K562 (cell line): ENCODE results near the gene OR10A3. TPM values are rescaled to one million over a fixed set of nuclear protein-coding genes. Genes with fewer than 3 reads are reported as not detected.

Experiments
- ATAC-seq: fragments of 200-7000 bp; cut with Tn5 transposase; 3 replicates; pipeline ENCODE4 v1.9.1; 2020; ENCODE audit warnings: moderate library complexity
- BruUV-seq: library from RNA; stranded (reverse); fragments of 400-500 nt; replicated peaks from 2 replicates; lab custom pipeline; 2021; lab: Mats Ljungman, UMichigan
- CTCF ChIA-PET: fragments of 300-600 bp; formaldehyde crosslinking; extraction: SDS; loops from one replicate; lab custom pipeline; 2021; ENCODE audit warnings: low intra/inter-chr PET ratio; lab: Yijun Ruan, JAX
- POLR2A ChIA-PET: fragments of 300-600, 350-650 bp; sonication (Branson Sonifier 250); formaldehyde crosslinking; extraction: SDS; loops from one replicate; lab custom pipeline; 2021; ENCODE audit warnings: antibody characterized with exemption, inconsistent platforms; lab: Yijun Ruan, JAX
- DNase-seq, 4 experiments: peaks; one replicate each; pipeline versions ENCODE4 v3.0.0 to v3.0.0-alpha.2; 2011 to 2018; ENCODE audit warnings: low spot score in 3 of 4, mixed read lengths in 3 of 4; ENCODE audit errors: extremely low read depth in 1 of 4
- FAIRE-seq: peaks from 2 replicates; lab custom pipeline; 2011; peaks lifted over from hg19 to GRCh38; lab: Jason Lieb, UNC
- H2AFZ ChIP-seq: 2 replicates; pipeline ENCODE4 v1.6.0; 2011; ENCODE audit warnings: low read depth, low read length, control low read depth, inconsistent platforms
- H3K27ac ChIP-seq: fragments of 200-600 bp; 3 replicates; pipeline ENCODE4 v1.8.0; 2011; ENCODE audit warnings: low read depth, mild to moderate bottlenecking, control low read depth, inconsistent platforms, low read length, moderate library complexity, mixed read lengths; ENCODE audit errors: extremely low read depth
- H3K27me3 ChIP-seq, 2 experiments: fragments of 300-600 bp in 1 of 2; 2 replicates in 1 of 2; 3 replicates in 1 of 2; pipeline versions ENCODE4 v1.6.0 to v1.8.0; 2011; ENCODE audit warnings: inconsistent platforms in 2 of 2, low read length in 2 of 2, mild to moderate bottlenecking in 1 of 2, mixed read lengths in 1 of 2, moderate library complexity in 1 of 2; ENCODE audit not compliant: control insufficient read depth in 2 of 2, insufficient read depth in 2 of 2
- H3K36me3 ChIP-seq: fragments of 300-600 bp; 3 replicates; pipeline ENCODE4 v1.8.0; 2011; ENCODE audit warnings: mild to moderate bottlenecking, low read length, inconsistent platforms; ENCODE audit not compliant: control insufficient read depth, insufficient read depth
- H3K4me1 ChIP-seq, 2 experiments: fragments of 200-600 bp in 1 of 2; replicated peaks in 1 of 2; 2 replicates in 1 of 2; 3 replicates in 1 of 2; pipeline versions ENCODE4 v1.5.1 to v1.8.0; 2011; ENCODE audit warnings: inconsistent platforms in 2 of 2, low read length in 2 of 2, mild to moderate bottlenecking in 1 of 2, mixed read lengths in 1 of 2, moderate library complexity in 1 of 2; ENCODE audit not compliant: control insufficient read depth in 2 of 2, insufficient read depth in 2 of 2
- H3K4me2 ChIP-seq: 2 replicates; pipeline ENCODE4 v1.6.1; 2011; ENCODE audit warnings: low read length, control low read depth, inconsistent platforms, mixed read lengths; ENCODE audit not compliant: insufficient read depth
- H3K4me3 ChIP-seq: fragments of 200-600 bp; sonication (generic), shearing (Covaris generic); 2 replicates; pipeline ENCODE4 v1.5.1; 2016; ENCODE audit warnings: control low read depth, inconsistent platforms
- H3K79me2 ChIP-seq: fragments of 200-600 bp; 3 replicates; pipeline ENCODE4 v1.8.0; 2011; ENCODE audit warnings: low read length, inconsistent platforms; ENCODE audit not compliant: control insufficient read depth, insufficient read depth
- H3K9ac ChIP-seq, 2 experiments: 2 replicates each; pipeline versions ENCODE4 v1.6.0 to v1.6.1; 2011; ENCODE audit warnings: low read depth in 2 of 2, low read length in 2 of 2, control low read depth in 1 of 2, inconsistent platforms in 1 of 2, mild to moderate bottlenecking in 1 of 2, mixed read lengths in 1 of 2; ENCODE audit not compliant: insufficient read depth in 1 of 2
- H3K9me1 ChIP-seq: one replicate; pipeline ENCODE4 v1.6.0; 2011; ENCODE audit warnings: inconsistent platforms, mild to moderate bottlenecking, low read length, moderate library complexity; ENCODE audit not compliant: control insufficient read depth, insufficient read depth
- H3K9me3 ChIP-seq: replicated peaks from 2 replicates; pipeline ENCODE4 v1.5.1; 2011; ENCODE audit warnings: low read depth, low read length, inconsistent platforms; ENCODE audit not compliant: control insufficient read depth, insufficient read depth
- H4K20me1 ChIP-seq: replicated peaks from 2 replicates; pipeline ENCODE4 v1.6.1; 2011; ENCODE audit warnings: low read length, inconsistent platforms, mixed read lengths; ENCODE audit not compliant: control insufficient read depth, insufficient read depth
- C11orf30 ChIP-seq: fragments of 450-650 bp; IDR thresholded peaks from 2 replicates; pipeline ENCODE4 v1.6.1; 2016; ENCODE audit warnings: low read depth, mild to moderate bottlenecking
- ERF ChIP-seq: fragments of 450-650 bp; formaldehyde crosslinking; IDR thresholded peaks from 2 replicates; pipeline ENCODE4 v1.4.0; 2020; ENCODE audit warnings: mild to moderate bottlenecking, mixed read lengths
- MTA3 ChIP-seq: fragments of 450-650 bp; formaldehyde crosslinking; IDR thresholded peaks from 2 replicates; pipeline ENCODE4 v1.6.1; 2017; ENCODE audit warnings: mild to moderate bottlenecking, borderline replicate concordance
- NCOR1 ChIP-seq: fragments of 450-650 bp; IDR thresholded peaks from 2 replicates; pipeline ENCODE4 v1.6.1; 2016; ENCODE audit warnings: mild to moderate bottlenecking, moderate library complexity
- SP2 ChIP-seq: IDR thresholded peaks from 2 replicates; pipeline ENCODE4 v1.6.1; 2011; ENCODE audit warnings: mild to moderate bottlenecking, low read depth, low read length, moderate library complexity; ENCODE audit not compliant: poor library complexity, severe bottlenecking; ENCODE audit errors: extremely low read depth
- ZFPM2 ChIP-seq: fragments of 250-450 bp; sonication (Bioruptor Pico); IDR thresholded peaks from 2 replicates; pipeline ENCODE4 v1.5.1; 2022; ENCODE audit warnings: mild to moderate bottlenecking
- ZNF263 ChIP-seq: sonication (generic); formaldehyde crosslinking; IDR thresholded peaks from 2 replicates; pipeline ENCODE4 v1.8.0; 2022; ENCODE audit warnings: mild to moderate bottlenecking, missing genetic modification reagents, borderline replicate concordance
- ZNF282 ChIP-seq: sonication (generic); formaldehyde crosslinking; IDR thresholded peaks from 2 replicates; pipeline ENCODE4 v1.8.1; 2023; ENCODE audit warnings: missing genetic modification reagents
- ZNF3 ChIP-seq: fragments of 250-450 bp; sonication (Bioruptor Pico); IDR thresholded peaks from 2 replicates; pipeline ENCODE4 v1.5.0; 2021; ENCODE audit warnings: mild to moderate bottlenecking, moderate library complexity
- WGBS: fragments of 100-300 bp; shearing (Covaris generic); methylation state at CpG from one replicate; pipeline ENCODE4 v1.1.6; 2016; ENCODE audit warnings: low coverage, mixed read lengths; ENCODE audit not compliant: insufficient coverage; ENCODE audit errors: missing lambda C conversion rate; 5-methylcytosine and 5-hydroxymethylcytosine counted together
- in situ Hi-C: fragments of 300-500 bp; cut with MboI; formaldehyde crosslinking; loops from 4 replicates; pipeline ENCODE4 v1.15.0; 2018; ENCODE audit warnings: inconsistent platforms, mixed read lengths
- intact Hi-C: fragments of 100-400 bp; cut with micrococcal nuclease; formaldehyde crosslinking; loops from 2 replicates; pipeline ENCODE4 v1.14.2; 2022
- polyA plus RNA-seq, 8 experiments: library from polyadenylated mRNA; depleted of rRNA in 4 of 8; stranded (reverse) in 5 of 8; unstranded in 3 of 8; fragments of >200 nt; fragmentation: Nextera tagmentation in 2 of 8; fragmentation: Illumina TruSeq in 1 of 8; extraction: Ambion mirVana in 2 of 8; extraction: Trizol in 1 of 8; gene quantifications; 2 replicates each; pipeline versions ENCODE4 v1.2.1 to v1.2.3, GENCODE V29; 2011 to 2014; ENCODE audit warnings: inconsistent platforms in 1 of 8, missing spikeins in 1 of 8
- total RNA-seq, 7 experiments: library from RNA; depleted of rRNA in 6 of 7; stranded (reverse); fragments of >200 nt in 6 of 7; fragmentation: Illumina TruSeq in 2 of 7; extraction: Trizol in 2 of 7; gene quantifications; 2 replicates each; pipeline versions ENCODE4 v1.2.1 to v1.2.3, GENCODE V29; 2011 to 2021; ENCODE audit warnings: low replicate concordance in 1 of 7
- TF ChIP-seq, protein P1 (sequence below): fragments of 450-650 bp; IDR thresholded peaks from 2 replicates; pipeline ENCODE4 v1.6.1; 2017; ENCODE audit warnings: mild to moderate bottlenecking, moderate library complexity
- TF ChIP-seq, protein P2 (sequence below), 2 experiments: fragments of 450-650 bp; IDR thresholded peaks; 2 replicates each; pipeline ENCODE4 v1.6.1; 2016
- TF ChIP-seq, protein P3 (sequence below): fragments of 450-650 bp; IDR thresholded peaks from 2 replicates; pipeline ENCODE4 v1.6.1; 2014; ENCODE audit warnings: low read depth, mild to moderate bottlenecking, moderate library complexity, borderline replicate concordance

The OR10A3 gene
- total and polyA plus RNA-seq, 9 of the 15 experiments (the other 6 are each of a cell fraction or from before 2014, with no cell fraction given), result not detected

DNA sequence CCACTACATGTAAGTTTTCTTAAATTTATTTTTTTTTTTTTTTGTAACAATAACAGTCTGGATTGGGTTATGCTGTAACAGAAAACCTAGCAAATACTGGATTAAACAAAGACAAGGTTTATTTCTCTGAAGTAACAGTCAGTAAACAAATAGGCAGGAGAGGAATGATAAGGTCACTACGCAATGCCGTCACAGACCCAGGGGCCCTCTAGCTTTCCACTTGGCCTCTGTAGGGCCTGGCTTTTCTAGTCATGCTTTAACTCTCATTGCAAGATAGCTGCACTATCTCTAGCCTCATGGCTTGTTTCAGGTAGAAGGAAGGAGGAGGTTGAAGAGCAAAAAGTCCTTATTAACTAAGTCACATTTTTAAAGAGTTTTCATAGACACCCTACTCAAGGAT, 17.0 kb downstream of the OR10A3 start (continued):
- TF ChIP-seq, protein P1, sequence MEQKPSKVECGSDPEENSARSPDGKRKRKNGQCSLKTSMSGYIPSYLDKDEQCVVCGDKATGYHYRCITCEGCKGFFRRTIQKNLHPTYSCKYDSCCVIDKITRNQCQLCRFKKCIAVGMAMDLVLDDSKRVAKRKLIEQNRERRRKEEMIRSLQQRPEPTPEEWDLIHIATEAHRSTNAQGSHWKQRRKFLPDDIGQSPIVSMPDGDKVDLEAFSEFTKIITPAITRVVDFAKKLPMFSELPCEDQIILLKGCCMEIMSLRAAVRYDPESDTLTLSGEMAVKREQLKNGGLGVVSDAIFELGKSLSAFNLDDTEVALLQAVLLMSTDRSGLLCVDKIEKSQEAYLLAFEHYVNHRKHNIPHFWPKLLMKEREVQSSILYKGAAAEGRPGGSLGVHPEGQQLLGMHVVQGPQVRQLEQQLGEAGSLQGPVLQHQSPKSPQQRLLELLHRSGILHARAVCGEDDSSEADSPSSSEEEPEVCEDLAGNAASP, result no peak
- TF ChIP-seq NCOR1 (no peak), C11orf30 (no peak), MTA3 (no peak), ZNF263 (no peak), ZFPM2 (no peak)
- TF ChIP-seq, protein P2, sequence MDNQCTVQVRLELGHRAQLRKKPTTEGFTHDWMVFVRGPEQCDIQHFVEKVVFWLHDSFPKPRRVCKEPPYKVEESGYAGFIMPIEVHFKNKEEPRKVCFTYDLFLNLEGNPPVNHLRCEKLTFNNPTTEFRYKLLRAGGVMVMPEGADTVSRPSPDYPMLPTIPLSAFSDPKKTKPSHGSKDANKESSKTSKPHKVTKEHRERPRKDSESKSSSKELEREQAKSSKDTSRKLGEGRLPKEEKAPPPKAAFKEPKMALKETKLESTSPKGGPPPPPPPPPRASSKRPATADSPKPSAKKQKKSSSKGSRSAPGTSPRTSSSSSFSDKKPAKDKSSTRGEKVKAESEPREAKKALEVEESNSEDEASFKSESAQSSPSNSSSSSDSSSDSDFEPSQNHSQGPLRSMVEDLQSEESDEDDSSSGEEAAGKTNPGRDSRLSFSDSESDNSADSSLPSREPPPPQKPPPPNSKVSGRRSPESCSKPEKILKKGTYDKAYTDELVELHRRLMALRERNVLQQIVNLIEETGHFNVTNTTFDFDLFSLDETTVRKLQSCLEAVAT (IDR thresholded peaks at IDR 0.05), result no peak

DNA sequence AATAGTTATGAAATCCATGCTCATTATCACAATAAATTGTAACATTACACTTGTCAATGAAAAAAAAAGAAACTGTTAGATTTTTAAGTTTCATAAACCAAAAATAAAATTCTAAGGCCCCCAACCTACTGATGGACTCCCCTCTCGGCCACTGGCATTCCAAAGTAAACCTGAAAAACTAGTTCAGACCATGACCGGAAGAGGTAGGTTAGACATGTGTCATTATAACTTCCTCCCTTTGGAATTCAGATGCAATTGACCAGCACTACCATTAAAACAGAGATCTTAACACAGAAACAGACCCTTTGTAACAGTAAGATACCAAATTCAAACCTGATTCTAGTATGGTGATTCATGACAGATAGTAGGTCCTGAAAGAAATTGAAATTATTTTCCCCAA, 23.4 kb downstream of the OR10A3 start:
- DNase-seq, result no peak
- no peak overlapping the region for H3K4me3 ChIP-seq
- no TSS peak for BruUV-seq
- TF ChIP-seq ERF (CRISPR knock-in tag), result no peak
- no peak for TF ChIP-seq ZNF282
- TF ChIP-seq, protein P3, sequence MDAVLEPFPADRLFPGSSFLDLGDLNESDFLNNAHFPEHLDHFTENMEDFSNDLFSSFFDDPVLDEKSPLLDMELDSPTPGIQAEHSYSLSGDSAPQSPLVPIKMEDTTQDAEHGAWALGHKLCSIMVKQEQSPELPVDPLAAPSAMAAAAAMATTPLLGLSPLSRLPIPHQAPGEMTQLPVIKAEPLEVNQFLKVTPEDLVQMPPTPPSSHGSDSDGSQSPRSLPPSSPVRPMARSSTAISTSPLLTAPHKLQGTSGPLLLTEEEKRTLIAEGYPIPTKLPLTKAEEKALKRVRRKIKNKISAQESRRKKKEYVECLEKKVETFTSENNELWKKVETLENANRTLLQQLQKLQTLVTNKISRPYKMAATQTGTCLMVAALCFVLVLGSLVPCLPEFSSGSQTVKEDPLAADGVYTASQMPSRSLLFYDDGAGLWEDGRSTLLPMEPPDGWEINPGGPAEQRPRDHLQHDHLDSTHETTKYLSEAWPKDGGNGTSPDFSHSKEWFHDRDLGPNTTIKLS, result no peak
- TF ChIP-seq SP2, result no peak
- no peak for TF ChIP-seq ZNF3 (CRISPR knock-in tag)
- H3K4me2 ChIP-seq, result no peak overlapping the region
- H4K20me1 ChIP-seq, result no peaks in the 10 kb centered on the region
- no peaks in the 10 kb centered on the region for H3K4me1 ChIP-seq
- H3K27ac ChIP-seq, result no peak overlapping the region
- no peaks in the 10 kb centered on the region for H3K27me3 ChIP-seq
- no peak overlapping the region for H3K9ac ChIP-seq
- CTCF ChIA-PET, result no interaction called here
- intact Hi-C loops (no loop called here), in situ Hi-C loops (no loop called here)
- H3K36me3 ChIP-seq, result no peaks in the 10 kb centered on the region
- no peak for FAIRE-seq
- WGBS, result 0% methylated on average over 2 of the region's 2 CpGs
- ATAC-seq, result no peak
- no peaks in the 10 kb centered on the region for H3K9me1 ChIP-seq
- H3K9me3 ChIP-seq, result no peaks in the 10 kb centered on the region
- H3K79me2 ChIP-seq, result no peaks in the 10 kb centered on the region
- no peak overlapping the region for H2AFZ ChIP-seq
- POLR2A ChIA-PET, result no interaction called here
